ENCODE results near the gene DCAF12L2. TPM values are rescaled to one million over a fixed set of nuclear protein-coding genes. Genes with fewer than 3 reads are reported as not detected.

The DCAF12L2 gene
- total and polyA plus RNA-seq, 2 of the 4 experiments (the other 2 are of a cell fraction) = not detected

DNA sequence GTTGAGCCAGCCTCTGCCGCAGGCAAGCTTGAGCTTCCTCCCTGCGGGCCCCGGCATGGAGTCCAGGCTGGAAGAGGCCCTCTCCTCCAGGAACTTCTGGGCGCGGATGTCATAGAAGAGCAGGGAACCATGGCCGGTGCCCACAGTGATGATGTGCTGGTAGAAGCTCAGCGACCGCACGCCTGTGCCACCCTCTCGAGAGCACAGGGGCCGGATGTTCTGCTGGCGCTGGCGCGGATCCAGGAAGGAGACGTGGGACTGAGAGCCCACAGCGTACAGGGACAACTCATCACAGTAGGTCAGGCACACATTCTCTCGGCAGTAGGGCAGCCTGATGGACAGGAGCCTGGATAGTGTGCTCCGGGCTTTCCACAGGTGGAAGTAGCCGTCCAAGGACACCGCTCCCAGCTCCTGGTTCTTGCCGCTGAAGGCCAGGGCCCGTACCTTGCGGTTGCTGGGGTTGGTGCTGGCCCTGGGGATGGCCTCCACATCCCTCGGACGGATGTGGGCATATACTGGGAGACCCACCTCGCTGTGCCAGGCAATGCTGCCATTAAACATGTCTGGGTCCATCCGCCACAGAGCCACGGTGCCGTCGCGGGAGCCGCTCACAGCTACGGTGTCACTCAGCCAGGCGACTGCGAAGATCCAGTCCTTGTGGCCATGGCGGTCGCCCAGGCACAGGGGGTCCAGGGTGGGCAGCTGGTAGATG lies 1.2 kb downstream of the DCAF12L2 start:
- Histone ChIP-seq H3K14ac (replicated peaks; ENCODE audit: low read depth, low read length) (no peak overlapping the region), H3K79me1 (ENCODE audit: low read depth in 1 of 2, low read length in 2 of 2) (no peaks in the 10 kb centered on the region), H2BK120ac (ENCODE audit: low read depth, low read length) (no peak overlapping the region), H3K9ac (ENCODE audit: low read depth, low read length) (no peak overlapping the region), H3K4me3 (ENCODE audit: insufficient read depth, low read depth, low read length) (no peak overlapping the region), H3K4ac (ENCODE audit: low read depth, low read length) (no peak overlapping the region), H3K27me3 (ENCODE audit: control insufficient read depth, insufficient read depth, low read length) (no peaks in the 10 kb centered on the region), H3K27ac (ENCODE audit: insufficient read depth, low read length) (no peak overlapping the region), H3K9me1 (ENCODE audit: insufficient read depth, low read length) (no peaks in the 10 kb centered on the region), H2BK15ac (ENCODE audit: low read depth, low read length) (no peak overlapping the region), H2BK20ac (ENCODE audit: low read depth, low read length) (no peak overlapping the region), H3K4me1 (ENCODE audit: control insufficient read depth, insufficient read depth, low read length) (no peaks in the 10 kb centered on the region), H3K9me3 (ENCODE audit: control insufficient read depth, insufficient read depth, low read length) (peaks cover 11% of the 10 kb centered on the region), H4K5ac (ENCODE audit: low read depth, low read length) (no peak overlapping the region), H3K56ac (ENCODE audit: extremely low read depth, insufficient read depth, low read length) (no peak overlapping the region), H2AK5ac (ENCODE audit: low read depth, low read length) (no peak overlapping the region), H4K20me1 (ENCODE audit: insufficient read depth, low read length) (no peaks in the 10 kb centered on the region), H3K4me2 (ENCODE audit: low read depth, low read length) (no peak overlapping the region), H3K18ac (ENCODE audit: low read depth, low read length) (no peak overlapping the region), H4K91ac (ENCODE audit: insufficient read depth, low read depth, low read length) (no peak overlapping the region), H3K23ac (ENCODE audit: low read depth, low read length) (no peak overlapping the region), H2AK9ac (replicated peaks; ENCODE audit: low read depth, low read length, poor library complexity) (no peak overlapping the region), H4K8ac (ENCODE audit: low read depth in 2 of 2, low read length in 2 of 2) (no peak overlapping the region), H2BK5ac (ENCODE audit: low read depth, low read length, poor library complexity, severe bottlenecking) (no peak overlapping the region), H3K36me3 (ENCODE audit: control insufficient read depth, insufficient read depth, low read length) (no peaks in the 10 kb centered on the region), H2AFZ (replicated peaks; ENCODE audit: low read length, poor library complexity) (no peak overlapping the region)
- ChIA-PET POLR2A (ENCODE audit: unreplicated experiment) (no interaction called here), CTCF (no interaction called here)
- no TSS peak for BruUV-seq (replicated peaks)
- TF ChIP-seq NFE2L2 (IDR thresholded peaks at IDR 0.05; ENCODE audit: low read depth, low read length) (no peak), MAFK (IDR thresholded peaks at IDR 0.05; ENCODE audit: low read depth, low read length) (no peak), RAD21 (IDR thresholded peaks at IDR 0.05; ENCODE audit: low read length) (no peak), BHLHE40 (IDR thresholded peaks at IDR 0.05; ENCODE audit: low read depth, low read length) (no peak), RCOR1 (IDR thresholded peaks at IDR 0.05; ENCODE audit: insufficient replicate concordance, low read length) (no peak), RFX5 (IDR thresholded peaks at IDR 0.05; ENCODE audit: low read depth, low read length) (no peak), POLR2A (IDR thresholded peaks at IDR 0.05; ENCODE audit: low read depth, low read length) (no peak), MAZ (IDR thresholded peaks at IDR 0.05; ENCODE audit: borderline replicate concordance, low read depth, low read length) (no peak), MXI1 (IDR thresholded peaks at IDR 0.05; ENCODE audit: borderline replicate concordance, low read depth, low read length) (no peak), CEBPB (IDR thresholded peaks at IDR 0.05; ENCODE audit: low read depth, low read length) (no peak), CHD1 (IDR thresholded peaks at IDR 0.05; ENCODE audit: low read depth, low read length) (no peak), FOS (IDR thresholded peaks at IDR 0.05; ENCODE audit: low read depth, low read length) (no peak), SMC3 (IDR thresholded peaks at IDR 0.05; ENCODE audit: low read depth, low read length) (no peak)
- TF ChIP-seq, protein P1, sequence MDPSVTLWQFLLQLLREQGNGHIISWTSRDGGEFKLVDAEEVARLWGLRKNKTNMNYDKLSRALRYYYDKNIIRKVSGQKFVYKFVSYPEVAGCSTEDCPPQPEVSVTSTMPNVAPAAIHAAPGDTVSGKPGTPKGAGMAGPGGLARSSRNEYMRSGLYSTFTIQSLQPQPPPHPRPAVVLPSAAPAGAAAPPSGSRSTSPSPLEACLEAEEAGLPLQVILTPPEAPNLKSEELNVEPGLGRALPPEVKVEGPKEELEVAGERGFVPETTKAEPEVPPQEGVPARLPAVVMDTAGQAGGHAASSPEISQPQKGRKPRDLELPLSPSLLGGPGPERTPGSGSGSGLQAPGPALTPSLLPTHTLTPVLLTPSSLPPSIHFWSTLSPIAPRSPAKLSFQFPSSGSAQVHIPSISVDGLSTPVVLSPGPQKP (IDR thresholded peaks at IDR 0.05; ENCODE audit: borderline replicate concordance, low read depth, low read length) = no peak
- TF ChIP-seq, protein P2, sequence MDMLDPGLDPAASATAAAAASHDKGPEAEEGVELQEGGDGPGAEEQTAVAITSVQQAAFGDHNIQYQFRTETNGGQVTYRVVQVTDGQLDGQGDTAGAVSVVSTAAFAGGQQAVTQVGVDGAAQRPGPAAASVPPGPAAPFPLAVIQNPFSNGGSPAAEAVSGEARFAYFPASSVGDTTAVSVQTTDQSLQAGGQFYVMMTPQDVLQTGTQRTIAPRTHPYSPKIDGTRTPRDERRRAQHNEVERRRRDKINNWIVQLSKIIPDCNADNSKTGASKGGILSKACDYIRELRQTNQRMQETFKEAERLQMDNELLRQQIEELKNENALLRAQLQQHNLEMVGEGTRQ (IDR thresholded peaks at IDR 0.05; ENCODE audit: low read depth, low read length) = no peak
- TF ChIP-seq, protein P3, sequence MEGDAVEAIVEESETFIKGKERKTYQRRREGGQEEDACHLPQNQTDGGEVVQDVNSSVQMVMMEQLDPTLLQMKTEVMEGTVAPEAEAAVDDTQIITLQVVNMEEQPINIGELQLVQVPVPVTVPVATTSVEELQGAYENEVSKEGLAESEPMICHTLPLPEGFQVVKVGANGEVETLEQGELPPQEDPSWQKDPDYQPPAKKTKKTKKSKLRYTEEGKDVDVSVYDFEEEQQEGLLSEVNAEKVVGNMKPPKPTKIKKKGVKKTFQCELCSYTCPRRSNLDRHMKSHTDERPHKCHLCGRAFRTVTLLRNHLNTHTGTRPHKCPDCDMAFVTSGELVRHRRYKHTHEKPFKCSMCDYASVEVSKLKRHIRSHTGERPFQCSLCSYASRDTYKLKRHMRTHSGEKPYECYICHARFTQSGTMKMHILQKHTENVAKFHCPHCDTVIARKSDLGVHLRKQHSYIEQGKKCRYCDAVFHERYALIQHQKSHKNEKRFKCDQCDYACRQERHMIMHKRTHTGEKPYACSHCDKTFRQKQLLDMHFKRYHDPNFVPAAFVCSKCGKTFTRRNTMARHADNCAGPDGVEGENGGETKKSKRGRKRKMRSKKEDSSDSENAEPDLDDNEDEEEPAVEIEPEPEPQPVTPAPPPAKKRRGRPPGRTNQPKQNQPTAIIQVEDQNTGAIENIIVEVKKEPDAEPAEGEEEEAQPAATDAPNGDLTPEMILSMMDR (conservative IDR thresholded peaks at IDR 0.05; ENCODE audit: low read depth, low read length) = no peak
- no peak for DNase-seq
- dilution Hi-C loops (cut with HindIII; ENCODE audit: low sequenced_read_pairs, unreplicated experiment) = no loop called here
- WGBS, 2 experiments (ENCODE audit: extremely low coverage in 2 of 2, insufficient read length in 1 of 2) = 83% methylated on average over 20 of the region's 37 CpGs; no CpG with 5 or more reads in 1 of the 2 experiments
- ATAC-seq (ENCODE audit: low read depth) = no peak
- intact Hi-C loops (cut with micrococcal nuclease) = no loop called here
- in situ Hi-C loops (cut with MboI; ENCODE audit: low sequenced_read_pairs) = no loop called here
